ENCODE results near the gene NUBPL.
"Not testable (repeated sequence)": the region's sequence is repeated elsewhere in the genome, so short reads cannot be mapped to it uniquely, and the experiment has no call there.

The NUBPL gene

GRCh38 chr14:31827325-31827724, 266.1 kb downstream of the NUBPL start:
- no peak for DNase-seq

- DNase-seq, result no peak
Measured at GRCh38 chr14:31828946-31829868, 268.0 kb downstream of the NUBPL start.

GRCh38 chr14:31834616-31835015, 273.4 kb downstream of the NUBPL start:
- DNase-seq, result no peak

GRCh38 chr14:31835049-31835448, 273.8 kb downstream of the NUBPL start:
- DNase-seq, result no peak

GRCh38 chr14:31837031-31837430, 275.8 kb downstream of the NUBPL start:
- no peak for DNase-seq

- DNase-seq, result no peak
Measured at GRCh38 chr14:31842899-31843298, 281.7 kb downstream of the NUBPL start.

- no peak for DNase-seq
Measured at GRCh38 chr14:31843361-31844091, 282.3 kb downstream of the NUBPL start.

GRCh38 chr14:31854508-31855075, 293.4 kb downstream of the NUBPL start:
- DNase-seq, result no peak

- DNase-seq, result no peak
Measured at GRCh38 chr14:31855262-31855661, 294.1 kb downstream of the NUBPL start.

- not testable (repeated sequence) for DNase-seq
Measured at GRCh38 chr14:31856003-31856402, 294.8 kb downstream of the NUBPL start.

GRCh38 chr14:31858868-31859267, 297.7 kb downstream of the NUBPL start:
- no peak for DNase-seq

GRCh38 chr14:31864937-31865855, 304.0 kb downstream of the NUBPL start:
- DNase-seq, result no peak

GRCh38 chr14:31867570-31867969, 306.4 kb downstream of the NUBPL start:
- DNase-seq, result no peak

- DNase-seq, result not testable (repeated sequence)
Measured at GRCh38 chr14:31868096-31868495, 306.9 kb downstream of the NUBPL start.

GRCh38 chr14:31876741-31877140, 315.5 kb downstream of the NUBPL start:
- no peak for DNase-seq

GRCh38 chr14:31877255-31877798, 316.1 kb downstream of the NUBPL start:
- DNase-seq, result no peak

GRCh38 chr14:31879661-31880348, 318.6 kb downstream of the NUBPL start:
- no peak for DNase-seq

- DNase-seq, result no peak
Measured at GRCh38 chr14:31880935-31881334, 319.7 kb downstream of the NUBPL start.

- no peak for DNase-seq
Measured at GRCh38 chr14:31881531-31882310, 320.5 kb downstream of the NUBPL start.

- no peak for DNase-seq
Measured at GRCh38 chr14:31884238-31884637, 323.0 kb downstream of the NUBPL start.

Measured in KG1 (cell line).